Measurements from ENCODE around the gene PRSS56. TPM values are rescaled to one million over a fixed set of nuclear protein-coding genes. Genes with fewer than 3 reads are reported as not detected.

Gene PRSS56
- polyA plus RNA-seq, 3 donors, result not detected

GRCh38 chr2:232528746-232529460 is 8.7 kb downstream of the PRSS56 start:
- no peak overlapping the region for H3K4me3 ChIP-seq (replicated peaks in 1 of 3; ENCODE audit: low read depth in 2 of 3, low read length in 3 of 3)
- peaks cover 11 to 26% of the 10 kb centered on the region in 2 donors for H3K27me3 ChIP-seq (ENCODE audit: control insufficient read depth in 2 of 2, insufficient read depth in 2 of 2, low read length in 2 of 2)
- H3K4me2 ChIP-seq (replicated peaks; ENCODE audit: extremely low read depth, low read length, poor library complexity, severe bottlenecking), result no peak overlapping the region
- no peak overlapping the region for H3K4me3 Mint-ChIP-seq
- intact Hi-C loops (cut with micrococcal nuclease), result no loop called here
- H3K9me3 Mint-ChIP-seq, result peaks cover 0 to 8% (median 0%) of the 10 kb centered on the region in 7 donors
- H4K20me1 ChIP-seq (ENCODE audit: insufficient read depth, low read length), result no peaks in the 10 kb centered on the region
- H3K27ac Mint-ChIP-seq, result peak overlapping the region in 2 of 7 donors; percentile 7 to 70
- H3K36me3 ChIP-seq (replicated peaks in 1 of 2; ENCODE audit: control insufficient read depth in 1 of 2, insufficient read depth in 2 of 2, low read length in 2 of 2), result no peaks in the 10 kb centered on the region
- no peak overlapping the region for H2AFZ ChIP-seq (ENCODE audit: insufficient read depth, low read depth, low read length, poor library complexity, severe bottlenecking)
- no peaks in the 10 kb centered on the region for H3K79me2 ChIP-seq (ENCODE audit: insufficient read depth, low read length)
- no peaks in the 10 kb centered on the region for H3K36me3 Mint-ChIP-seq
- no peak overlapping the region for H3K27ac ChIP-seq (ENCODE audit: low read depth in 1 of 2, low read length in 2 of 2)
- peaks cover 0 to 6% of the 10 kb centered on the region in 2 donors for H3K4me1 ChIP-seq (ENCODE audit: control insufficient read depth in 1 of 2, insufficient read depth in 2 of 2, low read length in 2 of 2)
- no peaks in the 10 kb centered on the region for H3K9me3 ChIP-seq (replicated peaks in 1 of 2; ENCODE audit: control insufficient read depth in 1 of 2, insufficient read depth in 1 of 2, low read length in 2 of 2)
- peaks cover 23 to 42% (median 26%) of the 10 kb centered on the region in 3 donors for H3K27me3 Mint-ChIP-seq (ENCODE audit: low read depth in 3 of 3)
- no peak overlapping the region for H3K9ac ChIP-seq (ENCODE audit: insufficient read depth, low read length, poor library complexity, severe bottlenecking)
- 66% methylated on average over 8 of the region's 11 CpGs for WGBS (ENCODE audit: insufficient coverage)
- H3K4me1 Mint-ChIP-seq, result peaks cover 7% of the 10 kb centered on the region
- TF ChIP-seq CTCF (IDR thresholded peaks at IDR 0.05), result no peak
- DNase-seq, result no peak

GRCh38 chr2:232529806-232530547 is 9.8 kb downstream of the PRSS56 start:
- Histone ChIP-seq H3K27me3 (ENCODE audit: control insufficient read depth in 2 of 2, insufficient read depth in 2 of 2, low read length in 2 of 2) (peaks cover 2 to 16% of the 10 kb centered on the region in 2 donors), H3K79me2 (ENCODE audit: insufficient read depth, low read length) (no peaks in the 10 kb centered on the region), H4K20me1 (ENCODE audit: insufficient read depth, low read length) (no peaks in the 10 kb centered on the region), H3K36me3 (replicated peaks in 1 of 2; ENCODE audit: control insufficient read depth in 1 of 2, insufficient read depth in 2 of 2, low read length in 2 of 2) (no peaks in the 10 kb centered on the region), H3K9me3 (replicated peaks in 1 of 2; ENCODE audit: control insufficient read depth in 1 of 2, insufficient read depth in 1 of 2, low read length in 2 of 2) (no peaks in the 10 kb centered on the region), H3K4me2 (replicated peaks; ENCODE audit: extremely low read depth, low read length, poor library complexity, severe bottlenecking) (no peak overlapping the region), H3K4me1 (ENCODE audit: control insufficient read depth in 1 of 2, insufficient read depth in 2 of 2, low read length in 2 of 2) (no peaks in the 10 kb centered on the region), H3K9ac (ENCODE audit: insufficient read depth, low read length, poor library complexity, severe bottlenecking) (no peak overlapping the region), H2AFZ (ENCODE audit: insufficient read depth, low read depth, low read length, poor library complexity, severe bottlenecking) (no peak overlapping the region), H3K27ac (ENCODE audit: low read depth in 1 of 2, low read length in 2 of 2) (no peak overlapping the region), H3K4me3 (replicated peaks in 1 of 3; ENCODE audit: low read depth in 2 of 3, low read length in 3 of 3) (no peak overlapping the region)
- Mint-ChIP-seq H3K27ac (no peak overlapping the region), H3K36me3 (no peaks in the 10 kb centered on the region), H3K9me3 (peaks cover 0 to 5% (median 0%) of the 10 kb centered on the region in 7 donors), H3K27me3 (ENCODE audit: low read depth in 3 of 3) (peaks cover 12 to 34% (median 16%) of the 10 kb centered on the region in 3 donors), H3K4me1 (peaks cover 2% of the 10 kb centered on the region), H3K4me3 (no peak overlapping the region)
- WGBS (ENCODE audit: insufficient coverage), result 97% methylated on average over 14 of the region's 17 CpGs
- no peak for DNase-seq
- TF ChIP-seq CTCF (IDR thresholded peaks at IDR 0.05), result no peak
- intact Hi-C loops (cut with micrococcal nuclease), result no loop called here

Measured in CD14-positive monocyte (primary cell).